VCaP (cell line): ENCODE results near the gene DNM3.

Experiments
- H3K27ac ChIP-seq: fragments of 450-650 bp; 2 replicates; pipeline ENCODE4 v1.5.1; 2017
- CTCF ChIP-seq: fragments of 450-650 bp; conservative IDR thresholded peaks from 2 replicates; pipeline ENCODE4 v1.5.1; 2017; ENCODE audit warnings: mild to moderate bottlenecking, moderate library complexity

Gene DNM3

GRCh38 chr1:171909711-171910110, 68.4 kb downstream of the DNM3 start:
- no peak overlapping the region for H3K27ac ChIP-seq
- TF ChIP-seq CTCF, result no peak

- H3K27ac ChIP-seq, result no peak overlapping the region
- no peak for TF ChIP-seq CTCF
Measured at GRCh38 chr1:171910786-171911185, 69.5 kb downstream of the DNM3 start.

GRCh38 chr1:171911506-171911905, 70.2 kb downstream of the DNM3 start:
- H3K27ac ChIP-seq, result no peak overlapping the region
- TF ChIP-seq CTCF, result no peak

- TF ChIP-seq CTCF, result no peak
- no peak overlapping the region for H3K27ac ChIP-seq
Measured at GRCh38 chr1:171912509-171913175, 71.3 kb downstream of the DNM3 start.

- no peak overlapping the region for H3K27ac ChIP-seq
- no peak for TF ChIP-seq CTCF
Measured at GRCh38 chr1:171913385-171913784, 72.1 kb downstream of the DNM3 start.

GRCh38 chr1:171916315-171916771, 75.0 kb downstream of the DNM3 start:
- no peak for TF ChIP-seq CTCF
- no peak overlapping the region for H3K27ac ChIP-seq

- no peak for TF ChIP-seq CTCF
- H3K27ac ChIP-seq, result no peak overlapping the region
Measured at GRCh38 chr1:171917331-171917730, 76.0 kb downstream of the DNM3 start.
